ENCODE measurements around the gene CPPED1. TPM values are rescaled to one million over a fixed set of nuclear protein-coding genes. Genes with fewer than 3 reads are reported as not detected.

Gene CPPED1
- total RNA-seq, 2 donors from 2014 or later: 22.8 to 29.1 TPM

GRCh38 chr16:12639044-12639443 lies 164.6 kb downstream of the CPPED1 start:
- Histone ChIP-seq H3K9me3 (no peaks in the 10 kb centered on the region), H3K27me3 (no peaks in the 10 kb centered on the region), H3K4me1 (no peaks in the 10 kb centered on the region), H3K9ac (ENCODE audit: low read depth in 2 of 2, low read length in 2 of 2) (no peak overlapping the region), H3K27ac (no peak overlapping the region), H3K36me3 (no peaks in the 10 kb centered on the region), H3K4me3 (no peak overlapping the region)
- intact Hi-C loops (cut with DNase I): no loop called here
- TF ChIP-seq CTCF (IDR thresholded peaks at IDR 0.05): no peak
- DNase-seq: no peak

GRCh38 chr16:12637002-12637401 lies 166.7 kb downstream of the CPPED1 start:
- Histone ChIP-seq H3K27me3 (no peaks in the 10 kb centered on the region), H3K4me1 (no peaks in the 10 kb centered on the region), H3K4me3 (no peak overlapping the region), H3K36me3 (no peaks in the 10 kb centered on the region), H3K9ac (ENCODE audit: low read depth in 2 of 2, low read length in 2 of 2) (no peak overlapping the region), H3K27ac (no peak overlapping the region), H3K9me3 (no peaks in the 10 kb centered on the region)
- no peak for TF ChIP-seq CTCF (IDR thresholded peaks at IDR 0.05)
- no peak for DNase-seq
- intact Hi-C loops (cut with DNase I): no loop called here

DNA sequence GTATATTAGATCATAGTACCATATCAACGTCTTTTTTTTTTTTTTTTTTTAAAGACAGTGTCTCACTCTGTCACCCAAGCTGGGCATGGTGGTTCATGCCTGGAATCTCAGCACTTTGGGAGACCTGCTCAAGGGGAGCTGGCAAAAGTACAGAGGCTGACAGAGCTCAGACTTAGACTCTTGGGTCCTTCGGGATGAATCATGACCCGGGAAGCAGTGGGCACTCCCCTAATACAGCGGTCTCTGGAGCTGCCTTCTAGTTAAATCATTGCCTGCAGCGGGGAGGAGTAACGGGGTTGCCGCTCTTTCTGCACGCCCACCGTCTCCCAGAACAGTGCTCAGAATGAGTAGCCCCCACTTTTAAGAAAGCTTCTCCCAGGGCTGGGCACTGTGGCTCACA lies 174.4 kb downstream of the CPPED1 start:
- DNase-seq: no peak
- H3K36me3 ChIP-seq: no peaks in the 10 kb centered on the region
- H3K27me3 ChIP-seq: no peaks in the 10 kb centered on the region
- no peak overlapping the region for H3K9ac ChIP-seq (ENCODE audit: low read depth in 2 of 2, low read length in 2 of 2)
- no peak overlapping the region for H3K27ac ChIP-seq
- H3K4me3 ChIP-seq: no peak overlapping the region
- H3K9me3 ChIP-seq: no peaks in the 10 kb centered on the region
- TF ChIP-seq CTCF (IDR thresholded peaks at IDR 0.05): no peak
- H3K4me1 ChIP-seq: no peaks in the 10 kb centered on the region
- intact Hi-C loops (cut with DNase I): no loop called here

- H3K9me3 ChIP-seq: no peaks in the 10 kb centered on the region
- H3K27me3 ChIP-seq: no peaks in the 10 kb centered on the region
- TF ChIP-seq CTCF (IDR thresholded peaks at IDR 0.05): no peak
- H3K27ac ChIP-seq: no peak overlapping the region
- no peak overlapping the region for H3K9ac ChIP-seq (ENCODE audit: low read depth in 2 of 2, low read length in 2 of 2)
- H3K4me1 ChIP-seq: no peaks in the 10 kb centered on the region
- no peaks in the 10 kb centered on the region for H3K36me3 ChIP-seq
- no peak overlapping the region for H3K4me3 ChIP-seq
- intact Hi-C loops (cut with DNase I): no loop called here
- no peak for DNase-seq
Observed at GRCh38 chr16:12628536-12628935, 175.2 kb downstream of the CPPED1 start.

DNA sequence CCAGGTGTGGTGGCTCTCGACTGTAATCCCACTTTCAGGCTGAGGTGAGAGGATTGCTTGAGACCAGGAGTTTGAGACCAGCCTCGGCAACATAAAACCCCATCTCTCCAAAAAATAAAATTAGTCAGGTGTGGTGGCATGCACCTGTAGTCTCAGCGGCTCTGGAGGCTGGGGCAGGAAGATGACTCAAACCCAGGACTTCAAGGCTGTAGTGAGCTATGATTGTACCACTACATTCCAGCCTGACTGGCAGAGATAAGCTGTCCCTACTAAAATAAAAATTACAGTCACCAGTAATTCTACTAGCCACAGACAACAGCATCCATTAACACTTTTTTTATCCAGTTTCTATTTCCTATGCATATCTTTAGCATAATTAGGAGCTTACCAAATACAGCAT lies 176.3 kb downstream of the CPPED1 start:
- intact Hi-C loops (cut with DNase I): no loop called here
- no peak for TF ChIP-seq CTCF (IDR thresholded peaks at IDR 0.05)
- H3K27me3 ChIP-seq: no peaks in the 10 kb centered on the region
- no peak for DNase-seq
- H3K27ac ChIP-seq: no peak overlapping the region
- H3K4me1 ChIP-seq: no peaks in the 10 kb centered on the region
- H3K4me3 ChIP-seq: no peak overlapping the region
- no peaks in the 10 kb centered on the region for H3K36me3 ChIP-seq
- H3K9me3 ChIP-seq: no peaks in the 10 kb centered on the region
- no peak overlapping the region for H3K9ac ChIP-seq (ENCODE audit: low read depth in 2 of 2, low read length in 2 of 2)

DNA sequence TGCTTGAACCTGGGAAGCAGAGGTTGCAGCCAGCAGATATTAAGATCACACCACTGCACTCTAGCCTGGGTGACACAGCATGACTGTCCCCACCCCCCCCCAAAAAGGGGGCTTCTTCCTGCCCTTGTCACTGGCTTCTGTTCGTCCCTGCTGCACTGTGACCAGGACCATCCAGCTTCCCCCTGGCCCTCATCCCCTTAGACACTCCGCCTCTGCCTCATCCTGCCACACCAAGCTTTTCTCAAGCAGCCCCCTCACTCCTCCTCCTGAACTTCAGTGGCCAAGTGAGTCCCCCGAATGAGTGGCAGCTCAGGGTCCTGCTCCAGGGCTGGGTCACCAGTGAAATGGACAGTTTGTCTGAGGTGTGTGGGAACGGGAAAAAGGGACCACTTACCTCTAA lies 177.3 kb downstream of the CPPED1 start:
- no peaks in the 10 kb centered on the region for H3K27me3 ChIP-seq

More for the DNA sequence above, 177.3 kb downstream of the CPPED1 start:
- Histone ChIP-seq H3K4me3 (no peak overlapping the region), H3K4me1 (no peaks in the 10 kb centered on the region), H3K9me3 (no peaks in the 10 kb centered on the region), H3K27ac (no peak overlapping the region), H3K36me3 (no peaks in the 10 kb centered on the region), H3K9ac (ENCODE audit: low read depth in 2 of 2, low read length in 2 of 2) (no peak overlapping the region)
- no peak for DNase-seq
- no peak for TF ChIP-seq CTCF (IDR thresholded peaks at IDR 0.05)
- intact Hi-C loops (cut with DNase I): no loop called here

All from colonic mucosa (tissue), 4 donors.